PC-3 (cell line): ENCODE results near the gene CARMIL1. TPM values are rescaled to one million over a fixed set of nuclear protein-coding genes. Genes with fewer than 3 reads are reported as not detected.

Experiments
- ATAC-seq: fragments of 200-7000 bp; cut with Tn5 transposase; 2 replicates; pipeline ENCODE4 v1.9.1; 2020; ENCODE audit warnings: mild to moderate bottlenecking, moderate library complexity
- BruUV-seq: library from RNA; stranded (reverse); fragments of 400-500 nt; replicated peaks from 2 replicates; lab custom pipeline; 2021; lab: Mats Ljungman, UMichigan
- CTCF ChIA-PET: fragments of 300-600 bp; sonication (Branson Sonifier 250); formaldehyde crosslinking; loops from one replicate; lab custom pipeline; 2022; ENCODE audit warnings: antibody characterized with exemption; lab: Charles Lee
- POLR2A ChIA-PET: fragments of 300-600 bp; sonication (Branson Sonifier 250); formaldehyde crosslinking; loops from one replicate; lab custom pipeline; 2022; ENCODE audit warnings: antibody characterized with exemption; ENCODE audit not compliant: unreplicated experiment; lab: Charles Lee
- DNase-seq: peaks from one replicate; pipeline ENCODE4 v3.0.0-alpha.2; 2015
- H2AFZ ChIP-seq: fragments of 300-600 bp; sonication (generic); 2 replicates; pipeline ENCODE4 v1.6.0; 2016; ENCODE audit warnings: antibody characterized with exemption, low read length
- H3F3A ChIP-seq: fragments of 300-600 bp; sonication (generic); one replicate; pipeline ENCODE4 v1.6.0; 2017; ENCODE audit warnings: antibody characterized with exemption, low read length, control low read depth, mild to moderate bottlenecking; ENCODE audit not compliant: unreplicated experiment
- H3K27ac ChIP-seq: fragments of 300-600 bp; sonication (generic); 2 replicates; pipeline ENCODE4 v1.5.1; 2016; ENCODE audit warnings: mild to moderate bottlenecking, low read length
- H3K27me3 ChIP-seq: fragments of 300-600 bp; sonication (generic); 2 replicates; pipeline ENCODE4 v1.6.1; 2016; ENCODE audit warnings: low read length, mixed read lengths
- H3K36me3 ChIP-seq: fragments of 300-600 bp; sonication (generic); 2 replicates; pipeline ENCODE4 v1.6.1; 2016; ENCODE audit warnings: low read depth, mixed run types, low read length, mixed read lengths
- H3K4me1 ChIP-seq: fragments of 300-600 bp; sonication (generic); 2 replicates; pipeline ENCODE4 v1.5.1; 2016; ENCODE audit warnings: low read length; ENCODE audit not compliant: insufficient read depth
- H3K4me2 ChIP-seq: fragments of 300-600 bp; sonication (generic); 2 replicates; pipeline ENCODE4 v1.6.0; 2016; ENCODE audit warnings: low read length
- H3K4me3 ChIP-seq: fragments of 300-600 bp; sonication (generic); 2 replicates; pipeline ENCODE4 v1.5.1; 2016; ENCODE audit warnings: mild to moderate bottlenecking, low read length, mixed read lengths
- H3K79me2 ChIP-seq: fragments of 300-600 bp; sonication (generic); 2 replicates; pipeline ENCODE4 v1.6.1; 2017; ENCODE audit warnings: low read length, mixed read lengths
- H3K9ac ChIP-seq: fragments of 300-600 bp; sonication (generic); 2 replicates; pipeline ENCODE4 v1.6.0; 2016; ENCODE audit warnings: mild to moderate bottlenecking, low read length
- H3K9me2 ChIP-seq: fragments of 300-600 bp; sonication (generic); replicated peaks from 2 replicates; pipeline ENCODE4 v1.6.1; 2016; ENCODE audit warnings: mixed run types, low read length, mixed read lengths
- H3K9me3 ChIP-seq: fragments of 300-600 bp; sonication (generic); 2 replicates; pipeline ENCODE4 v1.6.1; 2016; ENCODE audit warnings: low read length, mixed read lengths
- H4K20me1 ChIP-seq: fragments of 300-600 bp; sonication (generic); 2 replicates; pipeline ENCODE4 v1.6.1; 2016; ENCODE audit warnings: low read length, mixed read lengths
- EZH2 ChIP-seq: fragments of 300-600 bp; sonication (generic); IDR thresholded peaks from one replicate; pipeline ENCODE4 v1.6.1; 2017; ENCODE audit warnings: antibody characterized with exemption, mild to moderate bottlenecking, low read length; ENCODE audit not compliant: unreplicated experiment
- EZH2phosphoT487 ChIP-seq: fragments of 300-600 bp; sonication (generic); IDR thresholded peaks from 2 replicates; pipeline ENCODE4 v1.6.1; 2018; ENCODE audit warnings: mild to moderate bottlenecking, antibody characterized with exemption, low read length, borderline replicate concordance
- intact Hi-C: fragments of 100-400 bp; cut with micrococcal nuclease; formaldehyde crosslinking; loops from 2 replicates; pipeline ENCODE4 v1.9.0; 2023
- total RNA-seq: library from RNA; depleted of rRNA; stranded (reverse); fragments of >200 nt; gene quantifications from 2 replicates; pipeline ENCODE4 v1.2.3, GENCODE V29; 2014
- TF ChIP-seq, protein P1 (sequence below): fragments of 300-600 bp; sonication (generic); conservative IDR thresholded peaks from 2 replicates; pipeline ENCODE4 v1.5.1; 2017; ENCODE audit warnings: antibody characterized with exemption, low read depth, mild to moderate bottlenecking, low read length

The CARMIL1 gene
- total RNA-seq, 1 experiment from 2014 or later: 22.0 TPM

DNA sequence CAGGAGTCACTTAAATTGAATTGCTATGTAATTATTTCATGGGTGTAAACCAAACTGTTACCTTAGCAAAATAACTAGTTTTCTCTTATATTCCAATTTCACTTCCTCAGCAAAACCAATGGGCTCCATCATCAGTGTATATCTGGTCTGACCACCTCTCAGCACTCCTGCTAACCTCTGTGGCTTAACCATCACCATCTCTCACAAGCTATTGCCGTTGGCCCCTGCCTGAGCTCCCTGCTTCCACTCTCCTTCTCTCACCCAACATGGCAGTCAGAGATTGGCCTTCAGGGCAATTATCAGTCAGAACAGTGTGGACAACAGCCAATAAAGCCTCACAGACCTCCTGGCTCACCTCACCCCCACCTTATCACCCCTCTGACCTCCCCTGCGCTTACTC, 124.0 kb downstream of the CARMIL1 start:
- H3K9me3 ChIP-seq: no peaks in the 10 kb centered on the region
- H3K27ac ChIP-seq: no peak overlapping the region
- TF ChIP-seq EZH2 (no peak), EZH2phosphoT487 (no peak)
- TF ChIP-seq, protein P1, sequence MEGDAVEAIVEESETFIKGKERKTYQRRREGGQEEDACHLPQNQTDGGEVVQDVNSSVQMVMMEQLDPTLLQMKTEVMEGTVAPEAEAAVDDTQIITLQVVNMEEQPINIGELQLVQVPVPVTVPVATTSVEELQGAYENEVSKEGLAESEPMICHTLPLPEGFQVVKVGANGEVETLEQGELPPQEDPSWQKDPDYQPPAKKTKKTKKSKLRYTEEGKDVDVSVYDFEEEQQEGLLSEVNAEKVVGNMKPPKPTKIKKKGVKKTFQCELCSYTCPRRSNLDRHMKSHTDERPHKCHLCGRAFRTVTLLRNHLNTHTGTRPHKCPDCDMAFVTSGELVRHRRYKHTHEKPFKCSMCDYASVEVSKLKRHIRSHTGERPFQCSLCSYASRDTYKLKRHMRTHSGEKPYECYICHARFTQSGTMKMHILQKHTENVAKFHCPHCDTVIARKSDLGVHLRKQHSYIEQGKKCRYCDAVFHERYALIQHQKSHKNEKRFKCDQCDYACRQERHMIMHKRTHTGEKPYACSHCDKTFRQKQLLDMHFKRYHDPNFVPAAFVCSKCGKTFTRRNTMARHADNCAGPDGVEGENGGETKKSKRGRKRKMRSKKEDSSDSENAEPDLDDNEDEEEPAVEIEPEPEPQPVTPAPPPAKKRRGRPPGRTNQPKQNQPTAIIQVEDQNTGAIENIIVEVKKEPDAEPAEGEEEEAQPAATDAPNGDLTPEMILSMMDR: no peak
- ATAC-seq (no peak), DNase-seq (no peak)
- ChIA-PET CTCF (no interaction called here), POLR2A (no interaction called here)
- H3K79me2 ChIP-seq: 0 out of 2 replicates have a peak, but pooled peaks cover 3% of the 10 kb centered on the region
- intact Hi-C loops: no loop called here
- no peak overlapping the region for H2AFZ ChIP-seq
- H3K4me2 ChIP-seq: no peak overlapping the region
- no peaks in the 10 kb centered on the region for H3K4me1 ChIP-seq
- H3K4me3 ChIP-seq: no peak overlapping the region
- no peaks in the 10 kb centered on the region for H3K36me3 ChIP-seq
- no peaks in the 10 kb centered on the region for H3K9me2 ChIP-seq
- no peaks in the 10 kb centered on the region for H3F3A ChIP-seq
- no peak overlapping the region for H3K9ac ChIP-seq
- H3K27me3 ChIP-seq: no peaks in the 10 kb centered on the region
- no peaks in the 10 kb centered on the region for H4K20me1 ChIP-seq
- BruUV-seq: no TSS peak

DNA sequence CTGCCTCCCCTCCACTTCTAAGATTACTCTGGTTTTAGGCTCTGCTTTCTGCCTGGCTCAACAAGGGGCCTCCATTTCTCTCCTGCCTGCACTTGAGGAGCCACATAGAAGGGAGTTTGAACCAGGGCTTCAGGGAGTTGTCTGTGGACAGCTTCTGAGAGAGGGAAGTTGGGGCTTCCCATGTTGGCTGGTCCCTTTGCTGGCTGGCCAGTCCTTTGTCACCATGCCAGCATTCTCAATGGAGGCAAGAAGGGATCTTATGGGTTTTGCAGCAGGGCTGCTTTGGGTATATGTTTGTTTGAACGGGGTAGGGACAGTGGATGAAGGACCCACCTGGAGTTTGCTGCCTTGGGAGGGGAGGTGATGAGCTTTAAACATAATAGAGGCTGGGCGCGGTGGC, 124.9 kb downstream of the CARMIL1 start:
- no peaks in the 10 kb centered on the region for H3K27me3 ChIP-seq
- H3K36me3 ChIP-seq: no peaks in the 10 kb centered on the region
- H3K4me3 ChIP-seq: no peak overlapping the region
- DNase-seq: no peak
- no peak overlapping the region for H3K4me2 ChIP-seq
- ChIA-PET POLR2A (no interaction called here), CTCF (no interaction called here)
- H3K27ac ChIP-seq: no peak overlapping the region
- no peak overlapping the region for H3K9ac ChIP-seq
- H3K79me2 ChIP-seq: no peaks in the 10 kb centered on the region
- H3K4me1 ChIP-seq: no peaks in the 10 kb centered on the region
- no peaks in the 10 kb centered on the region for H3K9me3 ChIP-seq
- H4K20me1 ChIP-seq: no peaks in the 10 kb centered on the region
- TF ChIP-seq EZH2phosphoT487 (no peak), EZH2 (no peak)
- TF ChIP-seq, protein P1: no peak
- intact Hi-C loops: no loop called here
- no peak for ATAC-seq
- BruUV-seq: no TSS peak
- H2AFZ ChIP-seq: no peak overlapping the region
- H3F3A ChIP-seq: no peaks in the 10 kb centered on the region
- no peaks in the 10 kb centered on the region for H3K9me2 ChIP-seq

- no peaks in the 10 kb centered on the region for H3K27me3 ChIP-seq
- H3K79me2 ChIP-seq: no peaks in the 10 kb centered on the region
- ATAC-seq (no peak; the same call in 1 of the 2 replicates), DNase-seq (no peak)
- H4K20me1 ChIP-seq: no peaks in the 10 kb centered on the region
- no peak overlapping the region for H3K4me3 ChIP-seq
- H3K36me3 ChIP-seq: no peaks in the 10 kb centered on the region
- H3K27ac ChIP-seq: no peak overlapping the region
- ChIA-PET POLR2A (no interaction called here), CTCF (no interaction called here)
- H3K9ac ChIP-seq: no peak overlapping the region
- intact Hi-C loops: no loop called here
- BruUV-seq: no TSS peak
- H3K9me2 ChIP-seq: no peaks in the 10 kb centered on the region
- H2AFZ ChIP-seq: no peak overlapping the region
- H3K4me2 ChIP-seq: no peak overlapping the region
- H3K9me3 ChIP-seq: no peaks in the 10 kb centered on the region
- no peaks in the 10 kb centered on the region for H3K4me1 ChIP-seq
- no peaks in the 10 kb centered on the region for H3F3A ChIP-seq
- no peak for TF ChIP-seq EZH2
- TF ChIP-seq EZH2phosphoT487: no peak
- TF ChIP-seq, protein P1: no peak
Observed at GRCh38 chr6:25404693-25405169, 125.6 kb downstream of the CARMIL1 start.
